Keratinocyte (primary cell): ENCODE measurements around the gene ARHGDIG. TPM values are rescaled to one million over a fixed set of nuclear protein-coding genes. Genes with fewer than 3 reads are reported as not detected.

Source experiments
- DNase-seq: peaks from one replicate; pipeline ENCODE4 v3.0.0-alpha.2; 2011; ENCODE audit warnings: low read depth, missing footprints, low spot score
- FAIRE-seq: peaks from 2 replicates; lab custom pipeline; 2011; peaks lifted over from hg19 to GRCh38; lab: Jason Lieb, UNC
- H2AFZ ChIP-seq: 2 replicates; pipeline ENCODE4 v1.6.0; 2012; ENCODE audit warnings: low read length, control low read depth, inconsistent platforms; ENCODE audit not compliant: control insufficient read depth
- H3K27ac ChIP-seq: 2 replicates; pipeline ENCODE4 v1.5.1; 2011; ENCODE audit warnings: low read length; ENCODE audit not compliant: control insufficient read depth, insufficient read depth
- H3K27me3 ChIP-seq: 3 replicates; pipeline ENCODE4 v1.6.0; 2011; ENCODE audit warnings: low read length; ENCODE audit not compliant: control insufficient read depth, insufficient read depth; ENCODE audit errors: extremely low read depth
- H3K36me3 ChIP-seq, 2 experiments: 2 replicates in 1 of 2; 3 replicates in 1 of 2; pipeline ENCODE4 v1.5.1; 2011; ENCODE audit warnings: low read length in 2 of 2, mild to moderate bottlenecking in 1 of 2; ENCODE audit not compliant: control insufficient read depth in 2 of 2, insufficient read depth in 2 of 2; ENCODE audit errors: extremely low read depth in 1 of 2
- H3K4me1 ChIP-seq: 3 replicates; pipeline ENCODE4 v1.5.1; 2011; ENCODE audit warnings: low read length; ENCODE audit not compliant: control insufficient read depth, insufficient read depth; ENCODE audit errors: extremely low read depth
- H3K4me2 ChIP-seq: 3 replicates; pipeline ENCODE4 v1.6.0; 2011; ENCODE audit warnings: low read depth, low read length; ENCODE audit not compliant: control insufficient read depth, insufficient read depth; ENCODE audit errors: extremely low read depth
- H3K4me3 ChIP-seq, 3 experiments: fragments of 200-600 bp in 1 of 3; sonication (generic) in 1 of 3; 2 replicates in 2 of 3; 3 replicates in 1 of 3; pipeline ENCODE4 v1.5.1; 2011 to 2016; ENCODE audit warnings: low read length in 3 of 3, mild to moderate bottlenecking in 3 of 3, control low read depth in 2 of 3, inconsistent platforms in 1 of 3, low read depth in 1 of 3, mixed read lengths in 1 of 3, mixed run types in 1 of 3, moderate library complexity in 1 of 3; ENCODE audit not compliant: control insufficient read depth in 2 of 3, insufficient read depth in 2 of 3; ENCODE audit errors: extremely low read depth in 1 of 3
- H3K79me2 ChIP-seq: 2 replicates; pipeline ENCODE4 v1.6.0; 2012; ENCODE audit warnings: low read length; ENCODE audit not compliant: control insufficient read depth, insufficient read depth
- H3K9ac ChIP-seq: 3 replicates; pipeline ENCODE4 v1.6.0; 2011; ENCODE audit warnings: low read length; ENCODE audit not compliant: control insufficient read depth, insufficient read depth; ENCODE audit errors: extremely low read depth
- H3K9me1 ChIP-seq: 3 replicates; pipeline ENCODE4 v1.6.0; 2011; ENCODE audit warnings: low read length; ENCODE audit not compliant: control insufficient read depth, insufficient read depth; ENCODE audit errors: extremely low read depth
- H3K9me3 ChIP-seq: 2 replicates; pipeline ENCODE4 v1.5.1; 2012; ENCODE audit warnings: low read depth, low read length; ENCODE audit not compliant: control insufficient read depth
- H4K20me1 ChIP-seq: 3 replicates; pipeline ENCODE4 v1.6.0; 2011; ENCODE audit warnings: low read length; ENCODE audit not compliant: control insufficient read depth, insufficient read depth; ENCODE audit errors: extremely low read depth
- CTCF ChIP-seq, 3 experiments: IDR thresholded peaks in 1 of 3; conservative IDR thresholded peaks in 1 of 3; optimal IDR thresholded peaks in 1 of 3; 2 replicates in 2 of 3; 3 replicates in 1 of 3; pipeline versions ENCODE3 to v1.5.1; 2011; ENCODE audit warnings: low read length in 3 of 3, mild to moderate bottlenecking in 3 of 3, moderate library complexity in 2 of 3, control low read depth in 1 of 3, inconsistent platforms in 1 of 3; ENCODE audit not compliant: insufficient read depth in 2 of 3; ENCODE audit errors: extremely low read depth in 1 of 3
- EZH2 ChIP-seq: IDR thresholded peaks from one replicate; pipeline ENCODE4 v1.6.1; 2012; ENCODE audit warnings: inconsistent platforms, mild to moderate bottlenecking, low read length, moderate library complexity
- dilution Hi-C: fragments of 300-500 bp; cut with MboI; formaldehyde crosslinking; loops from one replicate; pipeline ENCODE4 v1.7.0; 2020; ENCODE audit warnings: low sequenced_read_pairs; ENCODE audit not compliant: extremely low pct_ligation_motif_present
- polyA plus RNA-seq, 5 experiments: library from polyadenylated mRNA; depleted of rRNA in 3 of 5; stranded (reverse) in 3 of 5; stranded (forward) in 1 of 5; unstranded in 1 of 5; fragments of >200 nt; gene quantifications; 1 replicate in 1 of 5; 2 replicates in 3 of 5; 3 replicates in 1 of 5; pipeline versions ENCODE4 v1.2.1 to v1.2.3, GENCODE V29; 2011 to 2012; ENCODE audit warnings: missing spikeins in 2 of 5, low read depth in 1 of 5, low replicate concordance in 1 of 5

Gene ARHGDIG
- polyA plus RNA-seq, 1 donor (not counting 4 experiments of a cell fraction or from before 2014, with no cell fraction given): 0.17 TPM

GRCh38 chr16:247027-247426, 33.4 kb upstream of the ARHGDIG start:
- Histone ChIP-seq H3K4me3 (no peak overlapping the region), H3K4me2 (no peak overlapping the region), H2AFZ (no peak overlapping the region), H3K27me3 (no peaks in the 10 kb centered on the region), H3K36me3 (peaks cover 0 to 5% of the 10 kb centered on the region in 2 experiments), H3K9me1 (no peaks in the 10 kb centered on the region), H3K9me3 (no peaks in the 10 kb centered on the region), H3K4me1 (no peaks in the 10 kb centered on the region), H3K79me2 (no peaks in the 10 kb centered on the region), H4K20me1 (no peaks in the 10 kb centered on the region), H3K9ac (no peak overlapping the region), H3K27ac (no peak overlapping the region)
- dilution Hi-C loops: no loop called here
- no peak for FAIRE-seq
- DNase-seq: no peak
- no peak for TF ChIP-seq EZH2
- TF ChIP-seq CTCF (optimal IDR thresholded peaks at IDR 0.05 in 1 of 3, IDR thresholded peaks at IDR 0.05 in 1 of 3, conservative IDR thresholded peaks at IDR 0.05 in 1 of 3; ENCODE audit: extremely low read depth in 1 of 3, insufficient read depth in 2 of 3, low read length in 3 of 3): no peak

GRCh38 chr16:249431-249830, 31.0 kb upstream of the ARHGDIG start:
- no peak overlapping the region for H3K4me2 ChIP-seq
- TF ChIP-seq EZH2 (no peak), CTCF (optimal IDR thresholded peaks at IDR 0.05 in 1 of 3, IDR thresholded peaks at IDR 0.05 in 1 of 3, conservative IDR thresholded peaks at IDR 0.05 in 1 of 3; ENCODE audit: extremely low read depth in 1 of 3, insufficient read depth in 2 of 3, low read length in 3 of 3) (no peak)
- H3K27ac ChIP-seq: no peak overlapping the region
- no peaks in the 10 kb centered on the region for H3K9me3 ChIP-seq
- H3K27me3 ChIP-seq: no peaks in the 10 kb centered on the region
- FAIRE-seq (no peak), DNase-seq (no peak)
- peaks cover 0 to 8% of the 10 kb centered on the region in 2 experiments for H3K36me3 ChIP-seq
- H3K9ac ChIP-seq: no peak overlapping the region
- H2AFZ ChIP-seq: no peak overlapping the region
- dilution Hi-C loops: no loop called here
- no peak overlapping the region for H3K4me3 ChIP-seq
- no peaks in the 10 kb centered on the region for H3K4me1 ChIP-seq
- no peaks in the 10 kb centered on the region for H4K20me1 ChIP-seq
- no peaks in the 10 kb centered on the region for H3K9me1 ChIP-seq
- H3K79me2 ChIP-seq: no peaks in the 10 kb centered on the region
